RWPE2 (cell line): ENCODE measurements around the gene TUBB3.

Source experiments
- ATAC-seq: fragments of 200-7000 bp; cut with Tn5 transposase; 3 replicates; pipeline ENCODE4 v1.9.1; 2021; ENCODE audit warnings: low read depth
- DNase-seq: peaks from one replicate; pipeline ENCODE4 v3.0.0-alpha.2; 2020; ENCODE audit warnings: low spot score
- H3K27ac ChIP-seq: fragments of 450-650 bp; 2 replicates; pipeline ENCODE4 v1.5.1; 2017; ENCODE audit warnings: mild to moderate bottlenecking; ENCODE audit not compliant: poor library complexity, severe bottlenecking
- H3K27me3 ChIP-seq: fragments of 250-450 bp; sonication (Bioruptor Pico); 2 replicates; pipeline ENCODE4 v1.5.1; 2021; ENCODE audit warnings: mild to moderate bottlenecking, moderate library complexity; ENCODE audit not compliant: insufficient read depth, poor library complexity, severe bottlenecking
- H3K36me3 ChIP-seq: fragments of 250-450 bp; sonication (Bioruptor Pico); 2 replicates; pipeline ENCODE4 v1.5.1; 2020; ENCODE audit warnings: low read depth, mild to moderate bottlenecking, moderate library complexity
- H3K4me1 ChIP-seq: fragments of 250-450 bp; sonication (Bioruptor Pico); 2 replicates; pipeline ENCODE4 v1.5.1; 2021; ENCODE audit warnings: mild to moderate bottlenecking, moderate library complexity; ENCODE audit not compliant: insufficient read depth, poor library complexity, severe bottlenecking
- H3K4me3 ChIP-seq: fragments of 250-450 bp; sonication (Bioruptor Pico); 2 replicates; pipeline ENCODE4 v1.5.1; 2021; ENCODE audit warnings: mild to moderate bottlenecking, moderate library complexity; ENCODE audit not compliant: severe bottlenecking
- H3K9me3 ChIP-seq: fragments of 250-450 bp; sonication (Bioruptor Pico); 2 replicates; pipeline ENCODE4 v1.5.1; 2021; ENCODE audit warnings: mild to moderate bottlenecking, moderate library complexity; ENCODE audit not compliant: severe bottlenecking
- TF ChIP-seq, protein P1 (sequence below): fragments of 450-650 bp; IDR thresholded peaks from one replicate; pipeline ENCODE4 v1.5.1; 2017; ENCODE audit warnings: mild to moderate bottlenecking, moderate library complexity; ENCODE audit not compliant: poor library complexity, severe bottlenecking

The TUBB3 gene

GRCh38 chr16:89917773-89918452 is 5.2 kb upstream of the TUBB3 start:
- Histone ChIP-seq H3K27ac (peak overlapping the region; percentile 62), H3K4me1 (peaks cover 20% of the 10 kb centered on the region)
- peak; percentile 89 for DNase-seq

DNA sequence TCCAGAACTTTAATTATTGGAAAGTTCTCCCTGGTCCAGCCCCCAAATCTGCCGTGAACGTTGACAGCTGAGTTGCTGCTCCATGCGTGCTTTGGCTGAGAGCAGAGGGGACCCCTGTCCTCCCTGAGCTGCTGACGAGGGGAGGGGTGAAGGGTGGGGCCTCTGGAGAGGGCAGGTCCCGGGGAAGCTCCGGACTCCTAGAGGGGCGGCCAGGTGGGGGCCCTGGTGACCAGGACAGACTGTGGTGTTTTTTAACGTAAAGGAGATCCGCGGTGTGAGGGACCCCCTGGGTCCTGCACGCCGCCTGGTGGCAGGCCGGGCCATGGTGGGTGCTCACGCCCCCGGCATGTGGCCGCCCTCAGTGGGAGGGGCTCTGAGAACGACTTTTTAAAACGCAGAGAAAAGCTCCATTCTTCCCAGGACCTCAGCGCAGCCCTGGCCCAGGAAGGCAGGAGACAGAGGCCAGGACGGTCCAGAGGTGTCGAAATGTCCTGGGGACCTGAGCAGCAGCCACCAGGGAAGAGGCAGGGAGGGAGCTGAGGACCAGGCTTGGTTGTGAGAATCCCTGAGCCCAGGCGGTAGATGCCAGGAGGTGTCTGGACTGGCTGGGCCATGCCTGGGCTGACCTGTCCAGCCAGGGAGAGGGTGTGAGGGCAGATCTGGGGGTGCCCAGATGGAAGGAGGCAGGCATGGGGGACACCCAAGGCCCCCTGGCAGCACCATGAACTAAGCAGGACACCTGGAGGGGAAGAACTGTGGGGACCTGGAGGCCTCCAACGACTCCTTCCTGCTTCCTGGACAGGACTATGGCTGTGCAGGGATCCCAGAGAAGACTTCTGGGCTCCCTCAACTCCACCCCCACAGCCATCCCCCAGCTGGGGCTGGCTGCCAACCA is 4.4 kb upstream of the TUBB3 start, which contains the start of gene MC1R:
TSS of gene MC1R (plus strand) at position 410 of the 895 bp plus-strand sequence. CDS start at position 807, 397 bp downstream.
- Histone ChIP-seq H3K27ac (peak within 1 kb of the TSS; percentile 62), H3K4me3 (peak within 1 kb of the TSS; percentile 17), H3K27me3 (no peaks in the 10 kb centered on the region), H3K4me1 (peaks cover 20% of the 10 kb centered on the region), H3K36me3 (no peaks in the 10 kb centered on the region), H3K9me3 (no peaks in the 10 kb centered on the region)
- TF ChIP-seq, protein P1, sequence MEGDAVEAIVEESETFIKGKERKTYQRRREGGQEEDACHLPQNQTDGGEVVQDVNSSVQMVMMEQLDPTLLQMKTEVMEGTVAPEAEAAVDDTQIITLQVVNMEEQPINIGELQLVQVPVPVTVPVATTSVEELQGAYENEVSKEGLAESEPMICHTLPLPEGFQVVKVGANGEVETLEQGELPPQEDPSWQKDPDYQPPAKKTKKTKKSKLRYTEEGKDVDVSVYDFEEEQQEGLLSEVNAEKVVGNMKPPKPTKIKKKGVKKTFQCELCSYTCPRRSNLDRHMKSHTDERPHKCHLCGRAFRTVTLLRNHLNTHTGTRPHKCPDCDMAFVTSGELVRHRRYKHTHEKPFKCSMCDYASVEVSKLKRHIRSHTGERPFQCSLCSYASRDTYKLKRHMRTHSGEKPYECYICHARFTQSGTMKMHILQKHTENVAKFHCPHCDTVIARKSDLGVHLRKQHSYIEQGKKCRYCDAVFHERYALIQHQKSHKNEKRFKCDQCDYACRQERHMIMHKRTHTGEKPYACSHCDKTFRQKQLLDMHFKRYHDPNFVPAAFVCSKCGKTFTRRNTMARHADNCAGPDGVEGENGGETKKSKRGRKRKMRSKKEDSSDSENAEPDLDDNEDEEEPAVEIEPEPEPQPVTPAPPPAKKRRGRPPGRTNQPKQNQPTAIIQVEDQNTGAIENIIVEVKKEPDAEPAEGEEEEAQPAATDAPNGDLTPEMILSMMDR = peak; percentile 40
- DNase-seq (no peak), ATAC-seq (no peak)

More at GRCh38 chr16:89917773-89918452, 5.2 kb upstream of the TUBB3 start:
- H3K9me3 ChIP-seq = no peaks in the 10 kb centered on the region
- no peaks in the 10 kb centered on the region for H3K36me3 ChIP-seq
- peak overlapping the region; percentile 17 for H3K4me3 ChIP-seq
- TF ChIP-seq, protein P1 = no peak
- ATAC-seq = peak; percentile 51
- H3K27me3 ChIP-seq = no peaks in the 10 kb centered on the region

GRCh38 chr16:89919535-89920406 is 3.4 kb upstream of the TUBB3 start:
- DNase-seq = no peak
- TF ChIP-seq, protein P1 = no peak
- Histone ChIP-seq H3K9me3 (no peaks in the 10 kb centered on the region), H3K4me3 (no peak overlapping the region), H3K27ac (peak overlapping the region; percentile 99), H3K27me3 (no peaks in the 10 kb centered on the region), H3K36me3 (no peaks in the 10 kb centered on the region), H3K4me1 (peaks cover 22% of the 10 kb centered on the region)
- ATAC-seq = no peak

DNA sequence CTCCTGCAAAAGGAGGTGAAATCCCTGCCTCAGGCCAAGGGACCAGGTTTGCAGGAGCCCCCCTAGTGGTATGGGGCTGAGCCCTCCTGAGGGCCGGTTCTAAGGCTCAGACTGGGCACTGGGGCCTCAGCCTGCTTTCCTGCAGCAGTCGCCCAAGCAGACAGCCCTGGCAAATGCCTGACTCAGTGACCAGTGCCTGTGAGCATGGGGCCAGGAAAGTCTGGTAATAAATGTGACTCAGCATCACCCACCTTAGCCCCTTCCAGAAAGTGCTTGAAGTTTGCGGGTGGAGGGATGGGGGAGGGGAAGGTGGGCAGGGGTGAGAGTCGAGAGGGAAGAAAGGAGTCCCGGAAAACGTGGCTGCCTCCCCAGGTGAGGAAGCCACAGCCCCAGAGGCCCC is 2.4 kb upstream of the TUBB3 start:
- TF ChIP-seq, protein P1 = no peak
- Histone ChIP-seq H3K36me3 (no peaks in the 10 kb centered on the region), H3K4me3 (no peak overlapping the region), H3K27ac (peak overlapping the region; percentile 99), H3K27me3 (no peaks in the 10 kb centered on the region), H3K4me1 (peaks cover 22% of the 10 kb centered on the region), H3K9me3 (no peaks in the 10 kb centered on the region)
- DNase-seq (no peak), ATAC-seq (no peak)
